ENCODE measurements around the gene FNBP1.

The FNBP1 gene

GRCh38 chr9:129889941-129890717 is 152.9 kb downstream of the FNBP1 start:
- no peak for DNase-seq (ENCODE audit: low read depth)

DNA sequence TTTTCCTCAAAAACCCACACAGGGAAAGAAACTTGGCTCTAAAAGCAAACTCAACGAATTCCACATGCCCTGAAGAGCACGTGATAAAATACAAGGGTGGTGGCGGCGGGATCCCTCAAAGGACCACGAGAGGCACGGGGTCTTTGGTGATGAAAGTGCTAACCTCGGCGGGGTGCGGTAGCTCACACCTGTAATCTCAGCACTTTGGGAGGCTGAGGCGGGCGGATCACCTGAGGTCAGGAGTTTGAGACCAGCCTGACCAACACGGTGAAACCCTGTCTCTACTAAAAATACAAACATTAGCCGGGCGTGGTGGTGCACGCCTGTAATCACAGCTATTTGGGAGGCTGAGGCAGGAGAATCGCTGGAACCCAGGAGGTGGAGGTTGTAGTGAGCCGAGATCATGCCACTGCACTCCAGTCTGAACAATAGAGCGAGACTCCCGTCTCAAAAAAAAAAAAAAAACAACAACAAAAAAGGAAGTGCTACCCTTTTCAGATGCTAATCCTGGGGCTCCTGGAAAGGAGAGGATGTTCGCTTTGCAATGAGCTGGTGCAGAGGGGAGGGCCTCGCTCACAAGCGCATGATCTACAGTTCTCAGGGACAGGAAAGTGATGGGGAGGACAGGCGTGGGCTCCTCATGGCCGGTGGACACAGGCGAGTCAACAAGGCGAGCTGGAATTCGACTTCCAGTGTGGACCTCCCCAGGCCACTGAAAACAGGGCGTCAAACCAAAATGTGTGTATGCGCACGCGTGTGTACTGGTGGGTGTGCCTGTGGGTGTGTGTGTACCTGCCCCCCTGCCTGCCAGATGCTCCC is 153.7 kb downstream of the FNBP1 start:
- DNase-seq (ENCODE audit: low read depth), result no peak

- DNase-seq (ENCODE audit: low read depth), result no peak
These were observed 154.5 kb downstream of the FNBP1 start for GRCh38 chr9:129888293-129889121.

- peak; percentile 65 for DNase-seq (ENCODE audit: low read depth)
These were observed 155.4 kb downstream of the FNBP1 start for GRCh38 chr9:129887334-129888292.

- DNase-seq (ENCODE audit: low read depth), result no peak
These were observed 156.5 kb downstream of the FNBP1 start for GRCh38 chr9:129886226-129887174.

DNA sequence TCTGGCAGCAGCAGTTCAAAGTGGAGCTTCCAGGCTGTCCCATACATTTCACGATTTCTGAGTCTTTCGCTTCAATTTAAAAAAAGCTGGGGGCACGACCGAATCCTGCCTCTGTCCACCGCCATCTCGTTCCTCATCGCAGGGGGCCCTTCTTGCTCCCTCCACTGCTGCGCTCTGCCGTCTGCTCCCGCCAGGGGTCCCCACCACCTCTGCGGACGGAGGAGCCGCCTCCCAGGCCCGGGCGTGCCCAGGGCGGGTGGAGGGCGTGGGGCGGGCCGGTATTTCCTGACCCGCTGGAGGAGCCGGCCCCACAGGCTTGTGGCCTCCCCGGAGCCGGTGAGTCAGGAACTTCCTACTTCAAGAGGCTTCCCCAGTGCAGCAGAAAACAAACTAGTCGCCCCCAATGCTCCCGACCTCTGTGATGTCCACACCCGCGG is 157.3 kb downstream of the FNBP1 start:
- peak; percentile 95 for DNase-seq (ENCODE audit: low read depth)

- DNase-seq (ENCODE audit: low read depth), result no peak
These were observed 157.8 kb downstream of the FNBP1 start for GRCh38 chr9:129885018-129885669.

DNA sequence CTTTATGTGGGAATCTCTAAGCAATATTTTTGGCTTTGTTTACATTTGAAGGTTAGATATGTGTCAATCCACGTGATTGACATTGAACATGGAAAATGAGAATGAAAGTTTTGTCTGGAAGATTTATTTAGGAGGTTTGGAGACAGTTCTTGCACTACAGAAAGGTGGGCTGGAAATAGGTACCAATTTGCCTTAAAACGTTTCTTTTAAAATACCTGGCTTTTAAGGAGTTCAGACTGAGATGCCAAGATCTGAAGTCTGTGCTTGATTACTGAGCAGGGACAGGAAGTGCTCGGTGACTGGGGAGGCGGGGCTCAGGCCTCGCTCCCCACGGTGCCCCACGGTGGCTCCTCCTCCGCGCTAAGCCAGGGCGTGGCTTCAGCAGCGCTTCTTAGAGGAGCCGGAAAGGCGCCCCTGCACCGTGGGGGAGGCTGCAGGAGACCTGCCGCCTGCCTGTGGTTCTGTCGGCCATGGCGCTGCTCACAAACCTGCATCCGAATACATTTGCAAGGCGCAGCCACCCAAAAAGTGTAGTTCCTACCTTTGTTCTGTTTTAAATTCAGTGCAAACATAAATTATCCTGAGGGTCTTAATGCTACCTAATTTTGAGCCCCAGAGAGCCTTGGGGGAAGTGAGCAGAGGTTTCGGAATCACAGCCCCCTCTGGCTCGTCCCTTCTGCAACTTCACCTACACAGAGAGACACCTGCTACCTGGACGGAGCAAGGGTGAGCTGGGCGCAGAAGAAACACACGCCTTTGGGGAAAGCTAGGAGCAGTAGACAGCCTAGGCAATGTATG is 158.6 kb downstream of the FNBP1 start:
- DNase-seq (ENCODE audit: low read depth), result peak; percentile 79

DNA sequence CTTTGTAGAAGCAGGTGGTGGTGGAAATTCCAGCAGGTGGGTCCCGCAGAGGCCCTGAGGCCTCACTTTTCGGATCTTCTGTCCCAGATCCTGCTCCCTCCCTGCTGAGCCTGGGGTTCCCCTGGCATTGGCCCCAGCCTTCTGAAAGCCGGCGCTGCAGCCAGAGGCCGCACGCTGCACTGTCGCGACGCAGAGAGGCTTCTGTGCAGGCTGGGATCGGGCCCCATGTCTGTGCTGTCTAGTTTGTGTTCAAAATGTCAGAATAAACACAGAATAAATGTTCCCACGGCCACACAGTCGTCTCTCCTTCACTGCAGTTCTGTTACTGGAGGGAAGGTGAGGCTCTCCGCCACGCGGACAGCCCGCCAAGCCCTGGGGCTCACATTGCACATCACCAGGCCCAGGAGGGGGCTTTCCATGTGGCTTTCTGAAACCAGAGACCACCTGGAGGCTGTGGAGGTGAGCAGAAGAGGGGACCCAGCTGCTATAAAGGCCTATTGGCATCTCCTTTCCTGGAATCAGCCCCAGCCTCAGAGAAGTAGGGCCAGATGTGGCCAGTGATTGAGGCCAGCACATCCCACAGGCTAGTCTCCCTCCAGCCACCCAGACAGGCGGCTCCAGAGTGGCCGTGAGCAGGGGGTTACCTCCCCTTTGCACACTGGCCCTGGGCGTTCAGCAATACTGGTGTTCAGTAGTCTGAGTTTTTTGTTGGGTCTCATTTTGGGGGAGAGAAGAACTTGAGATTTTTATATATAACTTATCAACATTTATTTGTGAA is 161.3 kb downstream of the FNBP1 start:
- no peak for DNase-seq (ENCODE audit: low read depth)

DNA sequence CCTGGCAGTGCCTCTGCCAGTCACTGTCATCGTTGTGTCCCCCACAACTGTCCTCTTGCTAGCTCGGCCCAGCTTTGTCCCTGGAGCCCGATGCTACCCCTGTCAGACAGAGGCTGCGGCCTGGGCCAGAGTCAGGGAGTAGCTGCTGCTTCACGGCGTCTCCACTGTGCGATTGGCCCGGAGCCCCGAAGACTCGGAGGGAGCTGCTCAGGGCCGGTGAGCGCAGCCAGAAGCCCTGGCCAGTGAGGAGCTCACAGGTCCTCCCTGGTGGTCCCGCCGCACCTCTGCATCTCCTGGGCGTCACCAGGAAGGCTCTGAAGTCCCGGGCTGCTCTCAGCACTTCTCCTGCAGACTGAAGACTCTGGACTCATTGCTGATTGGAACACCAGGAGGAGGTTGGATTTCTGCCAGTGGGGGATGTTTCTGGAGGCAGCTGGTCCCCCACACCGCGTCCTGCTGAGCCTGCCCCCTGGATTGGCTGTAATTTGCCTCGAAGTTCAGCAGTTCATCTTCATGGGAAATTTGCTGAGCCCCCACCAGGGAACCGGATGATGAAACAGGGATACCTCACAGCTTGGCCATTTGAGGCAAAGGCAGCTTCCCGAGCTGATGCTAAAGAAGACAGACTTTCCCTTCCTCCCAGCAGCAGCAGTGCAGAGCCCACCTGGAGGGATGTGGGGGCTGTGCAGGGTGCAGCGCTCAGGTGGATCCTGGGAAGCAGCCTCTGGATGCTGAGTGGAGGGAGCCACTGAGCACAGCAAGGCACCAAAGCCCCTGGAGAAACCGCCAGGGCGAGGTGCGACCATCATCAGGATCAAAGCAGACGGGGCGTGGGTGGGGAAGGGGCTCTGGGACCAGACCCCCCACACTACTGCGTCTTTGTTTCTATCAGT is 162.1 kb downstream of the FNBP1 start:
- DNase-seq (ENCODE audit: low read depth), result peak; percentile 59

- no peak for DNase-seq (ENCODE audit: low read depth)
These were observed 162.9 kb downstream of the FNBP1 start for GRCh38 chr9:129879991-129880653.

DNA sequence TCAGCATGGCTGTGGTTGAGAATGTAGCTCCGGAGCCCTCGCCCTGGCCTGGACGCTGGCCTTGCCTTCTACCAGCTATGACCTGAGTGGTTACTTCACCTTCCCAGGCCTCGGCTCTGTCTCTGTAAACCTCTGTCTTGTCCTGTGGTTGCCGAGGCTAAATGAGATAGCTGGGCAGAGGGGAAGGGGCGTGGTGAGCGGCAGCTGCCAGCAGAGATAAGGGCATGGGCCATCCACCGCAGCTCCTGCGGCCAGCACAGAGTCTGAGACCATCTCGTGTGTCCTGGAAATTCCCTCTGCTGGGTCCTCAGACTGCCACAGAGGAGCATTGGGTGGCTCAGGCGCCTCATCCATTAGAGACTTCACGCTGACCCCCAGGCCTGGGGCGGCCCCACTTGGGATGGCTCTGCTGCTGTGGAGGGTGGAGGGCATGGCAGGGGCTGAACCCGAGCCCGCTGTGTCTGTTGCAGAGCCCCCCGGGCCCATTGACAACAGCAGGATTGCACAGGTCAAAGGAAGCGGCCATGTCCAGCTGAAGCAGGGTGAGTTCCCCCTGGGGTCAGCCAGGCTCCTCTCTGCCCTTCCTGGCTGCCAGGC is 163.8 kb downstream of the FNBP1 start:
- no peak for DNase-seq (ENCODE audit: low read depth)

GRCh38 chr9:129878291-129878690 is 164.7 kb downstream of the FNBP1 start:
- no peak for DNase-seq (ENCODE audit: low read depth)

DNA sequence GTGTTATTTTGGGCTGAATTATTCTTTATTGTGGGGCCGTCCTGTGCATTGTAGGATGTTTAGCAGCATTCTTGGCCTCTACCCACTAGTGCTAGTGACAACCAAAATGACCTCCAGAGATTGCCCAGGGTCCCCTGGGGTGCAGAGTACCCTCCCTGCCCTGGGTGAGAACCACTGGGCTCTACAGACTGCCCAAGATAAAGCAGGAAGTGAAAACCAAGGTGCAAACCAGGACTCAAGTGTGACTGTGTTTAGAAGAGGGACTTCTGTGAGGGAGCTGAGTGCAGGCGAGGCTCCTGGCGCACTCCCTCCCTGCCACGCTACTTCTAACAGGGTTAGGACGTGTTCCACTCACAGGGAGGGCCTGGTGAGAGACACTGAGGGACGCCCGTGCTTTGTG is 166.2 kb downstream of the FNBP1 start:
- DNase-seq (ENCODE audit: low read depth), result no peak

DNA sequence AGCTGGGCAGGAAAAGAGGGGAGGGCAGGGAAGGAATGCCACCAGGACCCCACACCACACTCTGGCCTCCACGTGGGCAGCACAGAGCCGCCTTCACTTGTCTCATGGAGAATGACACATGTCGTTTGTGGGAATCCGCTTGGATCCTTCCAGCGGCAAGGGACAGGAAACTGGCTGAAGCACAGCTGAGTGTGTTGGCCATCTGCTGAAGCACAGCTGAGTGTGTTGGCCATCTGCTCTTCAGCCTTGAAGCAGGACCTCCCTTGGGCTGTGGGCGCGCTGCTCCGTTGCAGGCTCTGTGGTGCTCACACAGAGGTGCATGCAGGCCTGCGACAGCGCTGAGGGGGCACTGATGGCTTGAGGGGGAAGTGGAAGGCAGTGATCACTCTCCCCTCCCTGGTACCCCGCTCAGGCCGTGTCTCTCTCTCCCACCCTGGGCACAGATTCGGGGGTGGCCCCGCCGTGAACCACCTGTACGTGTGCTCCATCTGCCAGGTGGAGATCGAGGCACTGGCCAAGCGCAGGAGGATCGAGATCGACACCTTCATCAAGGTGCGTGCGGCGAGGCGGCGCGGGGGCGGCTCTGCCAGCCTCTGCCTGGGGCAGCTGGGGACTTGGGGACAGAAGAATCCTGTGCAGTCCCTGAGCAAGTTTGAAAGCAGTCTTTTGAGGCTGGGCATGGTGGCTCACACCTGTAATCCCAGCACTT is 167.1 kb downstream of the FNBP1 start:
- DNase-seq (ENCODE audit: low read depth), result no peak

All from iris pigment epithelial cell (primary cell).